HepG2 (cell line): ENCODE measurements around the gene RBCK1. TPM values are rescaled to one million over a fixed set of nuclear protein-coding genes. Genes with fewer than 3 reads are reported as not detected.

Source experiments
- ATF7-NPFF ChIP-seq: sonication (generic); formaldehyde crosslinking; IDR thresholded peaks from 2 replicates; pipeline ENCODE4 v1.8.1; 2023; ENCODE audit warnings: mild to moderate bottlenecking, low read depth, missing genetic modification reagents, moderate library complexity
- ETV5 ChIP-seq: IDR thresholded peaks from 2 replicates; pipeline ENCODE4 v1.6.1; 2018; ENCODE audit warnings: missing biosample characterization, missing genetic modification reagents, inconsistent platforms, borderline replicate concordance
- GPN1 ChIP-seq: sonication (generic); formaldehyde crosslinking; IDR thresholded peaks from 2 replicates; pipeline ENCODE4 v1.5.1; 2020; ENCODE audit warnings: missing genetic modification reagents, borderline replicate concordance
- HES4 ChIP-seq: sonication (generic); formaldehyde crosslinking; IDR thresholded peaks from 2 replicates; pipeline ENCODE4 v1.9.0; 2021; ENCODE audit warnings: mild to moderate bottlenecking, missing genetic modification reagents, borderline replicate concordance
- JDP2 ChIP-seq: sonication (generic); formaldehyde crosslinking; IDR thresholded peaks from 2 replicates; pipeline ENCODE4 v1.8.1; 2022; ENCODE audit warnings: missing genetic modification reagents, borderline replicate concordance
- KLF15 ChIP-seq: sonication (generic); formaldehyde crosslinking; IDR thresholded peaks from 2 replicates; pipeline ENCODE4 v1.8.1; 2023; ENCODE audit warnings: borderline replicate concordance, mild to moderate bottlenecking, inconsistent platforms, missing genetic modification reagents, mixed read lengths
- NR2C2 ChIP-seq: sonication (generic); formaldehyde crosslinking; IDR thresholded peaks from 2 replicates; pipeline ENCODE4 v1.4.0; 2020; ENCODE audit warnings: missing genetic modification reagents, mild to moderate bottlenecking, moderate library complexity, borderline replicate concordance
- PHF20 ChIP-seq: sonication (generic); formaldehyde crosslinking; IDR thresholded peaks from 2 replicates; pipeline ENCODE4 v1.5.0; 2020; ENCODE audit warnings: mild to moderate bottlenecking, missing genetic modification reagents
- SETDB1 ChIP-seq: sonication (generic); formaldehyde crosslinking; IDR thresholded peaks from 2 replicates; pipeline ENCODE4 v1.5.1; 2020; ENCODE audit warnings: missing genetic modification reagents, mild to moderate bottlenecking, borderline replicate concordance
- TARDBP ChIP-seq: sonication (generic); formaldehyde crosslinking; IDR thresholded peaks from 2 replicates; pipeline ENCODE4 v1.8.0; 2022; ENCODE audit warnings: mild to moderate bottlenecking, missing genetic modification reagents
- TBX2 ChIP-seq: sonication (generic); formaldehyde crosslinking; IDR thresholded peaks from 2 replicates; pipeline ENCODE4 v1.5.0; 2020; ENCODE audit warnings: missing genetic modification reagents, mild to moderate bottlenecking, borderline replicate concordance
- ZBTB1 ChIP-seq: sonication (generic); formaldehyde crosslinking; IDR thresholded peaks from 2 replicates; pipeline ENCODE4 v1.4.0; 2020; ENCODE audit warnings: missing genetic modification reagents, borderline replicate concordance
- ZFX ChIP-seq: sonication (generic); formaldehyde crosslinking; IDR thresholded peaks from 2 replicates; pipeline ENCODE4 v1.4.0; 2020; ENCODE audit warnings: mild to moderate bottlenecking, low read depth, missing genetic modification reagents, moderate library complexity
- ZNF20 ChIP-seq: sonication (generic); formaldehyde crosslinking; IDR thresholded peaks from 2 replicates; pipeline ENCODE4 v1.4.0; 2020; ENCODE audit warnings: mild to moderate bottlenecking, moderate library complexity, missing genetic modification reagents
- ZNF510 ChIP-seq: sonication (generic); formaldehyde crosslinking; IDR thresholded peaks from 2 replicates; pipeline ENCODE4 v1.4.0; 2020; ENCODE audit warnings: low read depth, mild to moderate bottlenecking, missing genetic modification reagents
- ZNF792 ChIP-seq: IDR thresholded peaks from 2 replicates; pipeline ENCODE4 v1.6.1; 2016
- polyA plus RNA-seq, 8 experiments: library from polyadenylated mRNA; depleted of rRNA in 3 of 8; stranded (reverse) in 7 of 8; unstranded in 1 of 8; fragments of >200 nt; fragmentation: Illumina TruSeq in 4 of 8; extraction: Trizol in 4 of 8; gene quantifications; 2 replicates each; pipeline versions ENCODE4 v1.2.1 to v1.2.3, GENCODE V29; 2011 to 2016; ENCODE audit warnings: low read depth in 4 of 8, missing spikeins in 1 of 8, mixed read lengths in 1 of 8; ENCODE audit not compliant: insufficient read depth in 1 of 8
- total RNA-seq, 5 experiments: library from RNA; depleted of rRNA; stranded (reverse); fragments of >200 nt; fragmentation: Illumina TruSeq; extraction: Trizol; gene quantifications; 2 replicates each; pipeline ENCODE4 v1.2.3, GENCODE V29; 2016; ENCODE audit warnings: low read depth in 1 of 5
- TF ChIP-seq, protein P1 (sequence below): sonication (generic); formaldehyde crosslinking; IDR thresholded peaks from 2 replicates; pipeline ENCODE4 v1.4.0; 2020; ENCODE audit warnings: missing genetic modification reagents
- TF ChIP-seq, protein P2 (sequence below): sonication (generic); formaldehyde crosslinking; IDR thresholded peaks from 2 replicates; pipeline ENCODE4 v1.5.1; 2020; ENCODE audit warnings: missing genetic modification reagents, mild to moderate bottlenecking, borderline replicate concordance
- TF ChIP-seq, protein P3 (sequence below), 2 experiments: sonication (generic) in 1 of 2; formaldehyde crosslinking in 1 of 2; IDR thresholded peaks; 2 replicates each; pipeline versions ENCODE4 v1.4.0 to v1.6.1; 2018 to 2020; ENCODE audit warnings: missing genetic modification reagents in 2 of 2, borderline replicate concordance in 1 of 2, low read depth in 1 of 2, mild to moderate bottlenecking in 1 of 2, missing biosample characterization in 1 of 2
- TF ChIP-seq, protein P4 (sequence below): sonication (generic); formaldehyde crosslinking; IDR thresholded peaks from 2 replicates; pipeline ENCODE4 v1.8.0; 2022; ENCODE audit warnings: mild to moderate bottlenecking, missing genetic modification reagents; ENCODE audit not compliant: insufficient replicate concordance
- TF ChIP-seq, protein P5 (sequence below): sonication (generic); formaldehyde crosslinking; IDR thresholded peaks from 2 replicates; pipeline ENCODE4 v1.8.1; 2023; ENCODE audit warnings: mild to moderate bottlenecking, moderate library complexity, missing genetic modification reagents

The RBCK1 gene
- total and polyA plus RNA-seq, 2 of the 13 experiments (the other 11 are each of a cell fraction or from before 2014, with no cell fraction given), result 149 to 215 TPM

DNA sequence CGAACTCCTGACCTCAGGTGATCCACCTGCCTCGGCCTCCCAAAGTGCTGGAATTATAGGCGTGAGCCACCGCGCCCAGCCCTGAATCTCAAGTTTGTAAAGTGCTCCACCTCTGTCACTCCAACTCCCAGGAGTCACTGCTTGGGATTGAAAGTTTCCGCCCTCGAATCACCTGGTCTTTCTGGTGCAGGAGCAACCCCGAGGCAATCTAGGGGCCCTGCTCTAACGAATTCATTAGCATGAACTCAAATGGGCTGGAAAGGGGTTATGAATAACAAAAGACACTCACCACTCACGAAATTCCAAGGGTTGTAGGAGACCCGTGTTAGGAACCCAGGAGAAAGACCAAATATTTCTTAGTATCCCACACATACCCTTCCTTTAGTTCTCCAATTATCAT is 26.1 kb downstream of the RBCK1 start (continued):
- TF ChIP-seq, protein P1, sequence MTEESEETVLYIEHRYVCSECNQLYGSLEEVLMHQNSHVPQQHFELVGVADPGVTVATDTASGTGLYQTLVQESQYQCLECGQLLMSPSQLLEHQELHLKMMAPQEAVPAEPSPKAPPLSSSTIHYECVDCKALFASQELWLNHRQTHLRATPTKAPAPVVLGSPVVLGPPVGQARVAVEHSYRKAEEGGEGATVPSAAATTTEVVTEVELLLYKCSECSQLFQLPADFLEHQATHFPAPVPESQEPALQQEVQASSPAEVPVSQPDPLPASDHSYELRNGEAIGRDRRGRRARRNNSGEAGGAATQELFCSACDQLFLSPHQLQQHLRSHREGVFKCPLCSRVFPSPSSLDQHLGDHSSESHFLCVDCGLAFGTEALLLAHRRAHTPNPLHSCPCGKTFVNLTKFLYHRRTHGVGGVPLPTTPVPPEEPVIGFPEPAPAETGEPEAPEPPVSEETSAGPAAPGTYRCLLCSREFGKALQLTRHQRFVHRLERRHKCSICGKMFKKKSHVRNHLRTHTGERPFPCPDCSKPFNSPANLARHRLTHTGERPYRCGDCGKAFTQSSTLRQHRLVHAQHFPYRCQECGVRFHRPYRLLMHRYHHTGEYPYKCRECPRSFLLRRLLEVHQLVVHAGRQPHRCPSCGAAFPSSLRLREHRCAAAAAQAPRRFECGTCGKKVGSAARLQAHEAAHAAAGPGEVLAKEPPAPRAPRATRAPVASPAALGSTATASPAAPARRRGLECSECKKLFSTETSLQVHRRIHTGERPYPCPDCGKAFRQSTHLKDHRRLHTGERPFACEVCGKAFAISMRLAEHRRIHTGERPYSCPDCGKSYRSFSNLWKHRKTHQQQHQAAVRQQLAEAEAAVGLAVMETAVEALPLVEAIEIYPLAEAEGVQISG (CRISPR knock-in tag), result 0 out of 2 replicates have a peak, but pooled peaks have one; percentile 6
- 0 out of 2 replicates have a peak, but pooled peaks have one; percentile 9 for TF ChIP-seq ETV5 (CRISPR knock-in tag)
- TF ChIP-seq, protein P2, sequence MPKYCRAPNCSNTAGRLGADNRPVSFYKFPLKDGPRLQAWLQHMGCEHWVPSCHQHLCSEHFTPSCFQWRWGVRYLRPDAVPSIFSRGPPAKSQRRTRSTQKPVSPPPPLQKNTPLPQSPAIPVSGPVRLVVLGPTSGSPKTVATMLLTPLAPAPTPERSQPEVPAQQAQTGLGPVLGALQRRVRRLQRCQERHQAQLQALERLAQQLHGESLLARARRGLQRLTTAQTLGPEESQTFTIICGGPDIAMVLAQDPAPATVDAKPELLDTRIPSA (CRISPR knock-in tag), result no peak
- TF ChIP-seq ATF7-NPFF (CRISPR knock-in tag), result no peak; the same call in 1 of the 2 replicates
- TF ChIP-seq TBX2 (CRISPR knock-in tag), result no peak
- TF ChIP-seq PHF20 (CRISPR knock-in tag), result 0 out of 2 replicates have a peak, but pooled peaks have one; percentile 23
- TF ChIP-seq ZNF510, result no peak
- TF ChIP-seq NR2C2 (CRISPR knock-in tag), result 0 out of 2 replicates have a peak, but pooled peaks have one; percentile 34
- TF ChIP-seq, protein P3, sequence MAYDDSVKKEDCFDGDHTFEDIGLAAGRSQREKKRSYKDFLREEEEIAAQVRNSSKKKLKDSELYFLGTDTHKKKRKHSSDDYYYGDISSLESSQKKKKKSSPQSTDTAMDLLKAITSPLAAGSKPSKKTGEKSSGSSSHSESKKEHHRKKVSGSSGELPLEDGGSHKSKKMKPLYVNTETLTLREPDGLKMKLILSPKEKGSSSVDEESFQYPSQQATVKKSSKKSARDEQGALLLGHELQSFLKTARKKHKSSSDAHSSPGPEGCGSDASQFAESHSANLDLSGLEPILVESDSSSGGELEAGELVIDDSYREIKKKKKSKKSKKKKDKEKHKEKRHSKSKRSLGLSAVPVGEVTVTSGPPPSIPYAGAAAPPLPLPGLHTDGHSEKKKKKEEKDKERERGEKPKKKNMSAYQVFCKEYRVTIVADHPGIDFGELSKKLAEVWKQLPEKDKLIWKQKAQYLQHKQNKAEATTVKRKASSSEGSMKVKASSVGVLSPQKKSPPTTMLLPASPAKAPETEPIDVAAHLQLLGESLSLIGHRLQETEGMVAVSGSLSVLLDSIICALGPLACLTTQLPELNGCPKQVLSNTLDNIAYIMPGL (CRISPR knock-in tag; IDR thresholded peaks at IDR 0.05; ENCODE audit: borderline replicate concordance in 1 of 2, low read depth in 1 of 2), result 0 out of 4 replicates have a peak, but pooled peaks of 1 of the 2 experiments have one; percentile 21
- TF ChIP-seq GPN1 (CRISPR knock-in tag), result no peak
- no peak for TF ChIP-seq SETDB1 (CRISPR knock-in tag)
- TF ChIP-seq, protein P4, sequence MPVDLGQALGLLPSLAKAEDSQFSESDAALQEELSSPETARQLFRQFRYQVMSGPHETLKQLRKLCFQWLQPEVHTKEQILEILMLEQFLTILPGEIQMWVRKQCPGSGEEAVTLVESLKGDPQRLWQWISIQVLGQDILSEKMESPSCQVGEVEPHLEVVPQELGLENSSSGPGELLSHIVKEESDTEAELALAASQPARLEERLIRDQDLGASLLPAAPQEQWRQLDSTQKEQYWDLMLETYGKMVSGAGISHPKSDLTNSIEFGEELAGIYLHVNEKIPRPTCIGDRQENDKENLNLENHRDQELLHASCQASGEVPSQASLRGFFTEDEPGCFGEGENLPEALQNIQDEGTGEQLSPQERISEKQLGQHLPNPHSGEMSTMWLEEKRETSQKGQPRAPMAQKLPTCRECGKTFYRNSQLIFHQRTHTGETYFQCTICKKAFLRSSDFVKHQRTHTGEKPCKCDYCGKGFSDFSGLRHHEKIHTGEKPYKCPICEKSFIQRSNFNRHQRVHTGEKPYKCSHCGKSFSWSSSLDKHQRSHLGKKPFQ (CRISPR knock-in tag), result peak; percentile 34
- TF ChIP-seq ZBTB1 (CRISPR knock-in tag), result no peak
- no peak for TF ChIP-seq HES4 (CRISPR knock-in tag)
- TF ChIP-seq ZFX (CRISPR knock-in tag), result 0 out of 2 replicates have a peak, but pooled peaks have one; percentile 18
- no peak for TF ChIP-seq ZNF20 (CRISPR knock-in tag)
- TF ChIP-seq JDP2 (CRISPR knock-in tag), result no peak
- TF ChIP-seq, protein P5, sequence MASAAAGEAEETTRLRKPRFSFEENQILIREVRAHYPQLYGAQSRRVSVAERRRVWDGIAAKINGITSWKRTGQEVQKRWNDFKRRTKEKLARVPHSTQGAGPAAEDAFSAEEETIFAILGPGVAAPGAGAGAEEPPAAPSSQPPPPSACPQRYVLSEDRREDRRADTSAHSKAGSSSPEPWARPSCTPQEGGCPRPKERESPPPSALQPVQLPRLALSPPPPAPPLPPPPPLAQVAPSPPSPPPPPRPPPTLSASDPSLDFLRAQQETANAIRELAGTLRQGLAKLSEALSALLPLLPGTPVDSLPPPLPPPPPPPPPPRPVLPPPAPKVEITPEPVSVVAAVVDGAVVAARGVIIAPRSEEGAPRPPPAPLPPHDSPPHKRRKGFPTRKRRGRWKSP (CRISPR knock-in tag), result 0 out of 2 replicates have a peak, but pooled peaks have one; percentile 15
- no peak for TF ChIP-seq KLF15 (CRISPR knock-in tag)
- TF ChIP-seq ZNF792, result no peak
- TF ChIP-seq TARDBP, result no peak
